SK-N-SH (cell line): ENCODE results near the gene NOX5. TPM values are rescaled to one million over a fixed set of nuclear protein-coding genes. Genes with fewer than 3 reads are reported as not detected.

Experiments used
- CTCF ChIA-PET: fragments of 300-600, 350-600 bp; formaldehyde crosslinking; extraction: SDS; loops from one replicate; lab custom pipeline; 2021; lab: Yijun Ruan, JAX
- POLR2A ChIA-PET: fragments of 350-600 bp; sonication (Branson Sonifier 250); formaldehyde crosslinking; extraction: SDS; loops from one replicate; lab custom pipeline; 2020; ENCODE audit warnings: antibody characterized with exemption, inconsistent platforms; lab: Yijun Ruan, JAX
- DNase-seq: peaks from one replicate; pipeline ENCODE4 v3.0.0; 2012
- H2AFZ ChIP-seq: fragments of 200-600 bp; sonication (generic); 2 replicates; pipeline ENCODE4 v1.8.1; 2016; ENCODE audit warnings: antibody characterized with exemption, mild to moderate bottlenecking, low read depth
- H3F3A ChIP-seq: fragments of 200-600 bp; sonication (generic); replicated peaks from 2 replicates; pipeline ENCODE3; 2016; ENCODE audit warnings: antibody characterized with exemption, mild to moderate bottlenecking; ENCODE audit not compliant: insufficient read depth
- H3K27ac ChIP-seq, 2 experiments: fragments of 200-500 bp in 1 of 2; fragments of 200-600 bp in 1 of 2; sonication (Bioruptor generic) in 1 of 2; sonication (generic), shearing (Covaris generic) in 1 of 2; 2 replicates each; pipeline versions ENCODE4 v1.5.1 to v1.6.1; 2014 to 2016; ENCODE audit warnings: low read depth in 2 of 2, inconsistent platforms in 1 of 2, low read length in 1 of 2, mild to moderate bottlenecking in 1 of 2, mixed read lengths in 1 of 2
- H3K27me3 ChIP-seq: fragments of 200-600 bp; sonication (generic), shearing (Covaris generic); 2 replicates; pipeline ENCODE4 v1.6.1; 2016; ENCODE audit warnings: mixed run types; ENCODE audit not compliant: insufficient read depth
- H3K36me3 ChIP-seq, 2 experiments: fragments of 200-500 bp in 1 of 2; fragments of 200-600 bp in 1 of 2; sonication (Bioruptor generic) in 1 of 2; sonication (generic) in 1 of 2; replicated peaks in 1 of 2; 2 replicates each; pipeline versions ENCODE3 to v1.5.1; 2014 to 2016; ENCODE audit warnings: low read length in 1 of 2, mild to moderate bottlenecking in 1 of 2; ENCODE audit not compliant: insufficient read depth in 2 of 2, control insufficient read depth in 1 of 2
- H3K4me1 ChIP-seq, 2 experiments: fragments of 200-500 bp in 1 of 2; fragments of 200-600 bp in 1 of 2; sonication (Bioruptor generic) in 1 of 2; sonication (generic), shearing (Covaris generic) in 1 of 2; 2 replicates each; pipeline versions ENCODE4 v1.5.1 to v1.6.1; 2014 to 2016; ENCODE audit warnings: low read depth in 1 of 2, low read length in 1 of 2, mixed run types in 1 of 2; ENCODE audit not compliant: insufficient read depth in 2 of 2, control insufficient read depth in 1 of 2
- H3K4me2 ChIP-seq: fragments of 200-600 bp; sonication (generic), shearing (Covaris generic); 2 replicates; pipeline ENCODE4 v1.6.1; 2017; ENCODE audit warnings: mixed run types
- H3K4me3 ChIP-seq, 2 experiments: fragments of 200-500 bp in 1 of 2; fragments of 200-600 bp in 1 of 2; sonication (Bioruptor generic) in 1 of 2; sonication (generic), shearing (Covaris generic) in 1 of 2; 2 replicates each; pipeline versions ENCODE4 v1.5.1 to v1.8.1; 2014 to 2016; ENCODE audit warnings: low read depth in 2 of 2, inconsistent platforms in 1 of 2, low read length in 1 of 2, mild to moderate bottlenecking in 1 of 2, mixed read lengths in 1 of 2, moderate library complexity in 1 of 2
- H3K79me2 ChIP-seq: fragments of 200-600 bp; sonication (generic); 2 replicates; pipeline ENCODE4 v1.8.1; 2017; ENCODE audit warnings: mild to moderate bottlenecking; ENCODE audit not compliant: insufficient read depth
- H3K9ac ChIP-seq: fragments of 200-600 bp; sonication (generic); 2 replicates; pipeline ENCODE4 v1.6.1; 2017; ENCODE audit warnings: mixed run types
- H3K9me2 ChIP-seq: fragments of 200-600 bp; sonication (generic); 2 replicates; pipeline ENCODE4 v1.6.1; 2017; ENCODE audit warnings: mixed run types
- H3K9me3 ChIP-seq: fragments of 200-600 bp; sonication (generic); 2 replicates; pipeline ENCODE4 v1.6.1; 2017; ENCODE audit warnings: mixed run types, mild to moderate bottlenecking, moderate library complexity
- H4K20me1 ChIP-seq: fragments of 200-600 bp; sonication (generic); 2 replicates; pipeline ENCODE4 v1.6.1; 2017; ENCODE audit warnings: mild to moderate bottlenecking, mixed run types; ENCODE audit not compliant: insufficient read depth
- CHD2 ChIP-seq: fragments of 150-350 bp; IDR thresholded peaks from 2 replicates; pipeline ENCODE4 v1.6.1; 2018; ENCODE audit warnings: low read length; ENCODE audit not compliant: partially characterized antibody
- ELF1 ChIP-seq: IDR thresholded peaks from 2 replicates; pipeline ENCODE4 v1.4.0; 2012
- EP300 ChIP-seq, 2 experiments: IDR thresholded peaks; 2 replicates each; pipeline versions ENCODE4 v1.4.0 to v1.6.1; 2012; ENCODE audit warnings: borderline replicate concordance in 1 of 2, low read depth in 1 of 2, low read length in 1 of 2
- FOSL2 ChIP-seq: IDR thresholded peaks from 2 replicates; pipeline ENCODE4 v1.4.0; 2012; ENCODE audit warnings: low read depth, mild to moderate bottlenecking, moderate library complexity, borderline replicate concordance
- FOXJ3 ChIP-seq: sonication (generic); formaldehyde crosslinking; IDR thresholded peaks from 2 replicates; pipeline ENCODE4 v1.5.1; 2020; ENCODE audit warnings: mild to moderate bottlenecking, missing genetic modification reagents
- GABPA ChIP-seq: IDR thresholded peaks from 2 replicates; pipeline ENCODE4 v1.4.0; 2012; ENCODE audit warnings: low read depth, mild to moderate bottlenecking
- JUND ChIP-seq: IDR thresholded peaks from 2 replicates; pipeline ENCODE4 v1.4.0; 2012
- MEF2A ChIP-seq: IDR thresholded peaks from 2 replicates; pipeline ENCODE4 v1.4.0; 2012; ENCODE audit warnings: low read depth, borderline replicate concordance
- RFX5 ChIP-seq: IDR thresholded peaks from 2 replicates; pipeline ENCODE4 v1.6.1; 2012; ENCODE audit warnings: mild to moderate bottlenecking, improper control_type of control experiment, low read length
- SIN3A ChIP-seq: IDR thresholded peaks from 2 replicates; pipeline ENCODE4 v1.6.1; 2012; ENCODE audit warnings: low read depth, mild to moderate bottlenecking, low read length, moderate library complexity, borderline replicate concordance
- SMC3 ChIP-seq: IDR thresholded peaks from 2 replicates; pipeline ENCODE4 v1.6.1; 2012; ENCODE audit warnings: low read depth, low read length, improper control_type of control experiment
- TAF1 ChIP-seq: IDR thresholded peaks from 2 replicates; pipeline ENCODE4 v1.6.1; 2012; ENCODE audit warnings: low read depth, mild to moderate bottlenecking, low read length, moderate library complexity, borderline replicate concordance
- TCF12 ChIP-seq: IDR thresholded peaks from 2 replicates; pipeline ENCODE4 v1.4.0; 2012
- TEAD4 ChIP-seq: IDR thresholded peaks from 2 replicates; pipeline ENCODE4 v1.4.0; 2012; ENCODE audit warnings: mild to moderate bottlenecking, borderline replicate concordance; ENCODE audit not compliant: insufficient read depth
- YY1 ChIP-seq: IDR thresholded peaks from 2 replicates; pipeline ENCODE4 v1.4.0; 2012; ENCODE audit warnings: low read depth, mild to moderate bottlenecking
- WGBS: methylation state at CpG from one replicate; pipeline ENCODE4 v1.1.6; 2017; ENCODE audit warnings: low lambda C conversion rate; 5-methylcytosine and 5-hydroxymethylcytosine counted together
- polyA plus RNA-seq, 3 experiments: library from polyadenylated mRNA; depleted of rRNA; stranded (reverse); fragments of >200 nt; gene quantifications; 2 replicates each; pipeline ENCODE4 v1.2.3, GENCODE V29; 2012
- TF ChIP-seq, protein P1 (sequence below): fragments of 200-600 bp; sonication (generic); IDR thresholded peaks from 2 replicates; pipeline ENCODE4 v1.6.1; 2017; ENCODE audit warnings: antibody characterized with exemption, mild to moderate bottlenecking, moderate library complexity
- TF ChIP-seq, protein P2 (sequence below): IDR thresholded peaks from 2 replicates; pipeline ENCODE4; 2012
- TF ChIP-seq, protein P3 (sequence below): fragments of 150-350 bp; IDR thresholded peaks from 2 replicates; pipeline ENCODE4 v1.6.1; 2017; ENCODE audit warnings: antibody characterized with exemption, low read length, low read depth, borderline replicate concordance
- TF ChIP-seq, protein P4 (sequence below): IDR thresholded peaks from 2 replicates; pipeline ENCODE4 v1.4.0; 2012; ENCODE audit warnings: low read depth, borderline replicate concordance

NOX5 gene
- polyA plus RNA-seq, 1 of the 3 experiments (the other 2 are of a cell fraction) = 0.05 TPM

DNA sequence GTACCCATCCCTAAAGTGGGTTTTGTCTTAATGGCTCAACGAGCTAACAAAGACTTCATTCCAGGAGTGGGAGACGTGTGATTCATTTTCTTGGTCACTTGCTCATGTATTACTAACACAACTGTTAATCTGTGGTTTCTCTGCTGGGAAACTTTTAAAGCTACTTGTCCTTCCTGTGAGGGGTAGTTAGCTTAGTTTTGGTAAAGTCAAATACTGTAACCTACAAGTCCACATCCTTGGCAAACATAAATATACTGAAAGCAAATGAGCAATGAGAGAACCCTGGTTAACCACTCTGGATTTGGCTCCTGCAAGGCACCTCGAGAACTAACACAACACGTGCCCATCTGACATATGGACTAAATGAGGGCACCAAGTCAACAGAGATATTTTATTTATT lies 19.9 kb downstream of the NOX5 start:
- no peak for DNase-seq
- no peak overlapping the region for H3K4me2 ChIP-seq

DNA sequence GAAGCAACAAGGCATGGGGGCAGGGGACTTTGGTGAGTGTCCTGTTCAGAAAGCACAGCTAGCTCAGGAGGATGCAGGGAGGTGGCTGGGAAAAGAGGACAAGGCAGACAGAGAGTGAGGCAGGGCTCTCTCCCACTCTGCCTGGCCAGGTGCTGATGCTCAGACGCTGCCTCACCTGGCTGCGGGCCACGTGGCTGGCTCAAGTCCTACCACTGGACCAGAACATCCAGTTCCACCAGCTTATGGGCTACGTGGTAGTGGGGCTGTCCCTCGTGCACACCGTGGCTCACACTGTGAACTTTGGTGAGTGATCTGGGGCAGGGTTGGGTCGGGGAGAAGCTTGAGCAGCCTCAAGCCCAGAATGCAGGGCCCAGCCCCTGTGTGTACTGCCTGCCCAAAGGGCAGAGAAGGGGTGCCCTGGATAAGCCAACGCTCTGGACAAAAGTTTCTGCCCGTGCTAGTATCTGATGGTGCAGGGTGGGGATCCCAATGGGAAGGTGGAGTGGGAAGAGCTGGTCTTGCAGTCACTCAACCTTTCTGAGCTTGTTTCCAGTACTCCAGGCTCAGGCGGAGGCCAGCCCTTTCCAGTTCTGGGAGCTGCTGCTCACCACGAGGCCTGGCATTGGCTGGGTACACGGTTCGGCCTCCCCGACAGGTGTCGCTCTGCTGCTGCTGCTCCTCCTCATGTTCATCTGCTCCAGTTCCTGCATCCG lies 20.9 kb downstream of the NOX5 start:
- Histone ChIP-seq H3K4me2 (no peak overlapping the region), H3K9me2 (no peaks in the 10 kb centered on the region), H3K27me3 (no peaks in the 10 kb centered on the region), H3K27ac (no peak overlapping the region), H4K20me1 (no peaks in the 10 kb centered on the region), H3K9me3 (no peaks in the 10 kb centered on the region), H3K36me3 (no peaks in the 10 kb centered on the region), H2AFZ (no peak overlapping the region), H3K4me3 (no peak overlapping the region), H3F3A (peaks cover 6% of the 10 kb centered on the region), H3K9ac (no peak overlapping the region), H3K4me1 (no peaks in the 10 kb centered on the region; a peak in 1 of 4 replicates), H3K79me2 (no peaks in the 10 kb centered on the region)
- POLR2A ChIA-PET = no interaction called here
- CTCF ChIA-PET = interaction anchor here (1.0 to 1.5 kb wide), 3 partner anchors 11 to 359 kb away, joined by 3 read pairs; no protein-coding TSS in a partner anchor
- WGBS = 67% methylated on average over 13 of the region's 16 CpGs
- DNase-seq = no peak
- TF ChIP-seq EP300 (IDR thresholded peaks at IDR 0.05; ENCODE audit: borderline replicate concordance in 1 of 2, low read depth in 1 of 2, low read length in 1 of 2) (no peak), TCF12 (no peak), SIN3A (no peak), ELF1 (no peak), MEF2A (no peak), TAF1 (no peak), RFX5 (no peak), YY1 (no peak), SMC3 (no peak)
- TF ChIP-seq, protein P1, sequence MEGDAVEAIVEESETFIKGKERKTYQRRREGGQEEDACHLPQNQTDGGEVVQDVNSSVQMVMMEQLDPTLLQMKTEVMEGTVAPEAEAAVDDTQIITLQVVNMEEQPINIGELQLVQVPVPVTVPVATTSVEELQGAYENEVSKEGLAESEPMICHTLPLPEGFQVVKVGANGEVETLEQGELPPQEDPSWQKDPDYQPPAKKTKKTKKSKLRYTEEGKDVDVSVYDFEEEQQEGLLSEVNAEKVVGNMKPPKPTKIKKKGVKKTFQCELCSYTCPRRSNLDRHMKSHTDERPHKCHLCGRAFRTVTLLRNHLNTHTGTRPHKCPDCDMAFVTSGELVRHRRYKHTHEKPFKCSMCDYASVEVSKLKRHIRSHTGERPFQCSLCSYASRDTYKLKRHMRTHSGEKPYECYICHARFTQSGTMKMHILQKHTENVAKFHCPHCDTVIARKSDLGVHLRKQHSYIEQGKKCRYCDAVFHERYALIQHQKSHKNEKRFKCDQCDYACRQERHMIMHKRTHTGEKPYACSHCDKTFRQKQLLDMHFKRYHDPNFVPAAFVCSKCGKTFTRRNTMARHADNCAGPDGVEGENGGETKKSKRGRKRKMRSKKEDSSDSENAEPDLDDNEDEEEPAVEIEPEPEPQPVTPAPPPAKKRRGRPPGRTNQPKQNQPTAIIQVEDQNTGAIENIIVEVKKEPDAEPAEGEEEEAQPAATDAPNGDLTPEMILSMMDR = no peak
- TF ChIP-seq, protein P2, sequence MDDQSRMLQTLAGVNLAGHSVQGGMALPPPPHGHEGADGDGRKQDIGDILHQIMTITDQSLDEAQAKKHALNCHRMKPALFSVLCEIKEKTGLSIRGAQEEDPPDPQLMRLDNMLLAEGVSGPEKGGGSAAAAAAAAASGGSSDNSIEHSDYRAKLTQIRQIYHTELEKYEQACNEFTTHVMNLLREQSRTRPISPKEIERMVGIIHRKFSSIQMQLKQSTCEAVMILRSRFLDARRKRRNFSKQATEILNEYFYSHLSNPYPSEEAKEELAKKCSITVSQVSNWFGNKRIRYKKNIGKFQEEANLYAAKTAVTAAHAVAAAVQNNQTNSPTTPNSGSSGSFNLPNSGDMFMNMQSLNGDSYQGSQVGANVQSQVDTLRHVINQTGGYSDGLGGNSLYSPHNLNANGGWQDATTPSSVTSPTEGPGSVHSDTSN = no peak

More for the DNA sequence above, 19.9 kb downstream of the NOX5 start:
- Histone ChIP-seq H3K36me3 (no peaks in the 10 kb centered on the region), H3F3A (peaks cover 6% of the 10 kb centered on the region), H3K9ac (no peak overlapping the region), H3K79me2 (no peaks in the 10 kb centered on the region), H3K9me3 (no peaks in the 10 kb centered on the region), H3K27me3 (no peaks in the 10 kb centered on the region), H3K27ac (no peak overlapping the region; a peak in 1 of 4 replicates), H3K9me2 (no peaks in the 10 kb centered on the region), H3K4me1 (no peaks in the 10 kb centered on the region; a peak in 1 of 4 replicates), H3K4me3 (no peak overlapping the region), H2AFZ (no peak overlapping the region), H4K20me1 (no peaks in the 10 kb centered on the region)
- no peak for TF ChIP-seq CHD2
- peak in 1 of 2 experiments; percentile 58; a peak in 1 of 4 replicates for TF ChIP-seq EP300 (IDR thresholded peaks at IDR 0.05; ENCODE audit: borderline replicate concordance in 1 of 2, low read depth in 1 of 2, low read length in 1 of 2)
- TF ChIP-seq SIN3A = no peak
- TF ChIP-seq, protein P2 = peak; percentile 31; the same call in 1 of the 2 replicates
- TF ChIP-seq, protein P3, sequence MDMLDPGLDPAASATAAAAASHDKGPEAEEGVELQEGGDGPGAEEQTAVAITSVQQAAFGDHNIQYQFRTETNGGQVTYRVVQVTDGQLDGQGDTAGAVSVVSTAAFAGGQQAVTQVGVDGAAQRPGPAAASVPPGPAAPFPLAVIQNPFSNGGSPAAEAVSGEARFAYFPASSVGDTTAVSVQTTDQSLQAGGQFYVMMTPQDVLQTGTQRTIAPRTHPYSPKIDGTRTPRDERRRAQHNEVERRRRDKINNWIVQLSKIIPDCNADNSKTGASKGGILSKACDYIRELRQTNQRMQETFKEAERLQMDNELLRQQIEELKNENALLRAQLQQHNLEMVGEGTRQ = no peak
- no peak for TF ChIP-seq GABPA
- peak; percentile 61; the same call in 1 of the 2 replicates for TF ChIP-seq FOSL2
- no peak for TF ChIP-seq YY1
- peak; percentile 35; the same call in 1 of the 2 replicates for TF ChIP-seq TCF12
- no peak for TF ChIP-seq FOXJ3 (CRISPR knock-in tag)
- TF ChIP-seq TEAD4 = no peak
- 0 out of 2 replicates have a peak, but pooled peaks have one; percentile 28 for TF ChIP-seq JUND
- TF ChIP-seq, protein P4, sequence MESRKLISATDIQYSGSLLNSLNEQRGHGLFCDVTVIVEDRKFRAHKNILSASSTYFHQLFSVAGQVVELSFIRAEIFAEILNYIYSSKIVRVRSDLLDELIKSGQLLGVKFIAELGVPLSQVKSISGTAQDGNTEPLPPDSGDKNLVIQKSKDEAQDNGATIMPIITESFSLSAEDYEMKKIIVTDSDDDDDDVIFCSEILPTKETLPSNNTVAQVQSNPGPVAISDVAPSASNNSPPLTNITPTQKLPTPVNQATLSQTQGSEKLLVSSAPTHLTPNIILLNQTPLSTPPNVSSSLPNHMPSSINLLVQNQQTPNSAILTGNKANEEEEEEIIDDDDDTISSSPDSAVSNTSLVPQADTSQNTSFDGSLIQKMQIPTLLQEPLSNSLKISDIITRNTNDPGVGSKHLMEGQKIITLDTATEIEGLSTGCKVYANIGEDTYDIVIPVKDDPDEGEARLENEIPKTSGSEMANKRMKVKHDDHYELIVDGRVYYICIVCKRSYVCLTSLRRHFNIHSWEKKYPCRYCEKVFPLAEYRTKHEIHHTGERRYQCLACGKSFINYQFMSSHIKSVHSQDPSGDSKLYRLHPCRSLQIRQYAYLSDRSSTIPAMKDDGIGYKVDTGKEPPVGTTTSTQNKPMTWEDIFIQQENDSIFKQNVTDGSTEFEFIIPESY = no peak
- 30% methylated on average over 4 of the region's 4 CpGs for WGBS
- ChIA-PET CTCF (interaction anchor here (0.8 to 1.5 kb wide), 4 partner anchors 24 to 360 kb away, joined by 3 to 4 read pairs (median 3); no protein-coding TSS in a partner anchor), POLR2A (no interaction called here)
